HG02981 (cell line): ENCODE results near the gene RNF44.
"Not testable (repeated sequence)": the region's sequence is repeated elsewhere in the genome, so short reads cannot be mapped to it uniquely, and the experiment has no call there.

Experiments used
- ATAC-seq: cut with Tn5 transposase; IDR thresholded peaks from one replicate; pipeline ENCODE4 v1.9.1; 2021; ENCODE audit warnings: mild to moderate bottlenecking, moderate library complexity; ENCODE audit not compliant: unreplicated experiment

Gene RNF44

GRCh38 chr5:176521286-176521685, 15.9 kb downstream of the RNF44 start:
- no peak for ATAC-seq

GRCh38 chr5:176519810-176520720, 17.1 kb downstream of the RNF44 start:
- no peak for ATAC-seq

- ATAC-seq = no peak
These were observed 20.0 kb downstream of the RNF44 start for GRCh38 chr5:176517053-176517661.

GRCh38 chr5:176515396-176515795, 21.8 kb downstream of the RNF44 start:
- ATAC-seq = no peak

- ATAC-seq = no peak
These were observed 22.8 kb downstream of the RNF44 start for GRCh38 chr5:176514244-176514950.

GRCh38 chr5:176513788-176514187, 23.4 kb downstream of the RNF44 start:
- ATAC-seq = no peak

GRCh38 chr5:176508603-176509002, 28.6 kb downstream of the RNF44 start:
- ATAC-seq = no peak

GRCh38 chr5:176507911-176508310, 29.3 kb downstream of the RNF44 start:
- ATAC-seq = no peak

- ATAC-seq = no peak
These were observed 33.7 kb downstream of the RNF44 start for GRCh38 chr5:176503496-176503895.

GRCh38 chr5:176501333-176501732, 35.9 kb downstream of the RNF44 start:
- ATAC-seq = no peak

GRCh38 chr5:176500511-176500910, 36.7 kb downstream of the RNF44 start:
- ATAC-seq = no peak

- no peak for ATAC-seq
These were observed 37.9 kb downstream of the RNF44 start for GRCh38 chr5:176499273-176499672.

- no peak for ATAC-seq
These were observed 39.4 kb downstream of the RNF44 start for GRCh38 chr5:176497852-176498251.

- ATAC-seq = no peak
These were observed 44.8 kb downstream of the RNF44 start for GRCh38 chr5:176492431-176492830.

GRCh38 chr5:176491901-176492300, 45.3 kb downstream of the RNF44 start:
- ATAC-seq = no peak

- ATAC-seq = no peak
These were observed 46.1 kb downstream of the RNF44 start for GRCh38 chr5:176491101-176491502.

- no peak for ATAC-seq
These were observed 46.9 kb downstream of the RNF44 start for GRCh38 chr5:176490301-176490700.

GRCh38 chr5:176489077-176489476, 48.1 kb downstream of the RNF44 start:
- no peak for ATAC-seq

GRCh38 chr5:176487160-176487559, 50.0 kb downstream of the RNF44 start:
- not testable (repeated sequence) for ATAC-seq

GRCh38 chr5:176486189-176486757, 50.9 kb downstream of the RNF44 start:
- ATAC-seq = no peak

GRCh38 chr5:176485176-176485575, 52.0 kb downstream of the RNF44 start:
- no peak for ATAC-seq
